ENCODE measurements around the gene ADPRHL1. TPM values are rescaled to one million over a fixed set of nuclear protein-coding genes. Genes with fewer than 3 reads are reported as not detected.
A peak's percentile ranks its signal among the peaks of the same experiment; 100 is the strongest.

ADPRHL1 gene
- total RNA-seq, 1 experiment from 2014 or later, result 2.7 TPM

GRCh38 chr13:113365583-113365970, 87.7 kb downstream of the ADPRHL1 start:
- H3K14ac ChIP-seq (ENCODE audit: insufficient read depth, low read length), result no peak overlapping the region; the same call in 1 of the 2 replicates
- TF ChIP-seq CTCF (conservative IDR thresholded peaks at IDR 0.05), result no peak
- H3K4me3 Mint-ChIP-seq, result peak overlapping the region; percentile 21 to 56; a peak in 3 of 5 replicates
- H2BK120ac ChIP-seq (ENCODE audit: low read depth, low read length, poor library complexity, severe bottlenecking), result no peak overlapping the region
- H3K27me3 ChIP-seq (ENCODE audit: insufficient read depth, low read length), result no peaks in the 10 kb centered on the region
- H4K91ac ChIP-seq (ENCODE audit: insufficient read length, low read depth, low read length), result no peak overlapping the region
- H3K23ac ChIP-seq (ENCODE audit: insufficient read length, low read depth, low read length), result no peak overlapping the region
- H3K27ac Mint-ChIP-seq, result peak overlapping the region in 2 of 3 experiments; percentile 67 to 94; a peak in 4 of 7 replicates
- no peak overlapping the region for H2BK12ac ChIP-seq (ENCODE audit: insufficient read length, low read depth, low read length)
- H3K27me3 Mint-ChIP-seq (ENCODE audit: low read depth), result no peaks in the 10 kb centered on the region
- H4K8ac ChIP-seq (replicated peaks; ENCODE audit: insufficient read length, low read depth, low read length), result no peak overlapping the region
- no peak overlapping the region for H2BK20ac ChIP-seq (ENCODE audit: low read depth, low read length, poor library complexity, severe bottlenecking)
- no peaks in the 10 kb centered on the region for H4K20me1 ChIP-seq (ENCODE audit: control insufficient read depth, insufficient read depth, insufficient read length)
- H3K9ac ChIP-seq (ENCODE audit: extremely low read depth, insufficient read length, low read length), result no peak overlapping the region
- H3K4ac ChIP-seq (ENCODE audit: low read depth, low read length), result no peak overlapping the region
- H3K79me2 ChIP-seq (ENCODE audit: insufficient read depth, low read length), result peaks cover 9% of the 10 kb centered on the region; the same call in 1 of the 2 replicates
- H3K27ac ChIP-seq (ENCODE audit: insufficient read length, low read depth, low read length), result no peak overlapping the region
- H3K9me3 ChIP-seq (ENCODE audit: control insufficient read depth, low read depth, low read length), result no peaks in the 10 kb centered on the region
- H2BK5ac ChIP-seq (ENCODE audit: insufficient read length, low read length), result no peak overlapping the region
- H3K18ac ChIP-seq (ENCODE audit: insufficient read length, low read depth, low read length), result no peak overlapping the region
- peaks cover 7% of the 10 kb centered on the region for H3K79me1 ChIP-seq (ENCODE audit: insufficient read depth, low read depth, low read length, poor library complexity, severe bottlenecking)
- no peak overlapping the region for H3K4me2 ChIP-seq (ENCODE audit: insufficient read depth, insufficient read length, low read length)
- H2BK15ac ChIP-seq (ENCODE audit: low read depth, low read length), result no peak overlapping the region
- no peak overlapping the region for H3K56ac ChIP-seq (ENCODE audit: insufficient read length, low read depth, low read length)
- H2AFZ ChIP-seq (ENCODE audit: low read length), result no peak overlapping the region
- H3T11ph ChIP-seq (ENCODE audit: low read length), result no peak overlapping the region
- H4K5ac ChIP-seq (ENCODE audit: insufficient read length, low read depth, low read length), result no peak overlapping the region
- DNase-seq, result no peak
- H2AK5ac ChIP-seq (ENCODE audit: insufficient read length, low read length), result no peak overlapping the region
- peaks cover 16 to 34% of the 10 kb centered on the region in 2 experiments for H3K4me1 Mint-ChIP-seq
- H3K23me2 ChIP-seq (ENCODE audit: insufficient read length, low read depth, low read length, poor library complexity, severe bottlenecking), result peaks cover 12% of the 10 kb centered on the region
- H3K9me3 Mint-ChIP-seq, result no peaks in the 10 kb centered on the region; a peak in 1 of 5 replicates
- WGBS (ENCODE audit: extremely low coverage, insufficient read length, low lambda C conversion rate), result no CpG with 5 or more reads among the region's 22 CpGs
- H3K4me1 ChIP-seq (ENCODE audit: insufficient read depth, low read length), result no peaks in the 10 kb centered on the region; the same call in 1 of the 2 replicates
- H3K36me3 Mint-ChIP-seq (ENCODE audit: insufficient read depth in 1 of 3, low read depth in 3 of 3), result peaks cover 5 to 10% (median 9%) of the 10 kb centered on the region in 3 experiments; a peak in 6 of 7 replicates
